ENCODE data around the gene LOXHD1.

GRCh38 chr18:46649071-46649862 lies 7.8 kb downstream of the LOXHD1 start:
- no peak for TF ChIP-seq PKNOX1 (IDR thresholded peaks at IDR 0.05)
- no peak for TF ChIP-seq FOXA1 (IDR thresholded peaks at IDR 0.05)
- no peak for TF ChIP-seq ELF4 (IDR thresholded peaks at IDR 0.05)
- TF ChIP-seq L3MBTL2 (conservative IDR thresholded peaks at IDR 0.05) = no peak
- TF ChIP-seq BHLHE40 (IDR thresholded peaks at IDR 0.05; ENCODE audit: borderline replicate concordance) = no peak
- no peak for TF ChIP-seq SP1 (IDR thresholded peaks at IDR 0.05)
- TF ChIP-seq HDGF (IDR thresholded peaks at IDR 0.05; ENCODE audit: borderline replicate concordance) = no peak
- no peak for TF ChIP-seq FOXM1 (IDR thresholded peaks at IDR 0.05; ENCODE audit: borderline replicate concordance)
- TF ChIP-seq TARDBP (IDR thresholded peaks at IDR 0.05) = no peak
- TF ChIP-seq NFRKB (IDR thresholded peaks at IDR 0.05) = no peak
- TF ChIP-seq ARNT (IDR thresholded peaks at IDR 0.05) = no peak

All from HEK293T (cell line).